Bronchial epithelial cell (primary cell): ENCODE results near the gene GTF3C4. TPM values are rescaled to one million over a fixed set of nuclear protein-coding genes. Genes with fewer than 3 reads are reported as not detected.

Experiments used
- DNase-seq: peaks from one replicate; pipeline ENCODE4 v3.0.0-alpha.2; 2010; ENCODE audit warnings: low read depth
- FAIRE-seq: peaks from 2 replicates; lab custom pipeline; 2011; peaks lifted over from hg19 to GRCh38; lab: Jason Lieb, UNC
- H3K27me3 ChIP-seq: 2 replicates; pipeline ENCODE4 v1.5.1; 2011; ENCODE audit warnings: low read length; ENCODE audit not compliant: control insufficient read depth, insufficient read depth
- H3K36me3 ChIP-seq: 2 replicates; pipeline ENCODE4 v1.5.1; 2011; ENCODE audit warnings: low read length; ENCODE audit not compliant: control insufficient read depth, insufficient read depth
- H3K4me3 ChIP-seq: 2 replicates; pipeline ENCODE4 v1.5.1; 2011; ENCODE audit warnings: mild to moderate bottlenecking, low read depth, low read length, control low read depth
- CTCF ChIP-seq: IDR thresholded peaks from 2 replicates; pipeline ENCODE4 v1.5.1; 2011; ENCODE audit warnings: mild to moderate bottlenecking, moderate library complexity, low read length, control low read depth, inconsistent platforms; ENCODE audit not compliant: insufficient read depth, severe bottlenecking
- total RNA-seq: library from RNA; depleted of rRNA; stranded (reverse); fragments of >200 nt; gene quantifications from 2 replicates; pipeline ENCODE4 v1.2.1, GENCODE V29; 2014

The GTF3C4 gene
- total RNA-seq, 1 donor from 2014 or later = 9.5 TPM

- no peak overlapping the region for H3K4me3 ChIP-seq
- no peaks in the 10 kb centered on the region for H3K36me3 ChIP-seq
- H3K27me3 ChIP-seq = peaks cover 2% of the 10 kb centered on the region
- FAIRE-seq = peak; percentile 68
- no peak for DNase-seq
- TF ChIP-seq CTCF = no peak
Measured at GRCh38 chr9:132729235-132729890, 59.1 kb downstream of the GTF3C4 start.

- FAIRE-seq (no peak), DNase-seq (no peak)
- Histone ChIP-seq H3K36me3 (no peaks in the 10 kb centered on the region), H3K27me3 (peaks cover 2% of the 10 kb centered on the region), H3K4me3 (no peak overlapping the region)
- TF ChIP-seq CTCF = no peak
Measured at GRCh38 chr9:132730054-132731033, 60.1 kb downstream of the GTF3C4 start.

GRCh38 chr9:132731230-132731629 lies 61.0 kb downstream of the GTF3C4 start:
- Histone ChIP-seq H3K36me3 (no peaks in the 10 kb centered on the region), H3K4me3 (no peak overlapping the region), H3K27me3 (peaks cover 2% of the 10 kb centered on the region)
- peak; percentile 25 for DNase-seq
- TF ChIP-seq CTCF = no peak
- FAIRE-seq = peak; percentile 77

- FAIRE-seq = no peak
- Histone ChIP-seq H3K27me3 (peaks cover 2% of the 10 kb centered on the region), H3K36me3 (no peaks in the 10 kb centered on the region), H3K4me3 (no peak overlapping the region)
- no peak for TF ChIP-seq CTCF
- DNase-seq = no peak
Measured at GRCh38 chr9:132732326-132733259, 62.3 kb downstream of the GTF3C4 start.

GRCh38 chr9:132733260-132733815 lies 63.1 kb downstream of the GTF3C4 start:
- Histone ChIP-seq H3K27me3 (peaks cover 2% of the 10 kb centered on the region), H3K4me3 (no peak overlapping the region), H3K36me3 (no peaks in the 10 kb centered on the region)
- TF ChIP-seq CTCF = no peak
- no peak for DNase-seq
- no peak for FAIRE-seq
